Body of pancreas (tissue), 4 donors: ENCODE data around the gene DDX49. TPM values are rescaled to one million over a fixed set of nuclear protein-coding genes. Genes with fewer than 3 reads are reported as not detected.

ENCODE experiments used
- ATAC-seq: fragments of 150-250 bp; one replicate; pipeline ENCODE4 v1.9.1; 2016
- DNase-seq, 4 donors: peaks; one replicate each; pipeline ENCODE4 v3.0.0-alpha.2; 2019
- H3K27ac ChIP-seq, 4 donors: fragments of 200-600 bp; sonication (generic); 1 replicate in 3 of 4; 2 replicates in 1 of 4; pipeline versions ENCODE4 v1.5.1 to v1.6.1; 2016 to 2019; ENCODE audit warnings: mild to moderate bottlenecking in 1 of 4, mixed read lengths in 1 of 4, moderate library complexity in 1 of 4
- H3K27me3 ChIP-seq, 2 donors: fragments of 200-600 bp; sonication (generic); one replicate each; pipeline ENCODE4 v1.6.0; 2016; ENCODE audit warnings: mild to moderate bottlenecking in 1 of 2
- H3K36me3 ChIP-seq, 2 donors: fragments of 200-600 bp; sonication (generic); replicated peaks in 1 of 2; 2 replicates each; pipeline ENCODE4 v1.5.1; 2016; ENCODE audit warnings: low read depth in 2 of 2; ENCODE audit not compliant: insufficient read depth in 1 of 2
- H3K4me1 ChIP-seq: fragments of 200-600 bp; sonication (generic); one replicate; pipeline ENCODE4 v1.6.0; 2016
- H3K4me3 ChIP-seq, 2 donors: fragments of 200-600 bp; sonication (generic); 1 replicate in 1 of 2; 2 replicates in 1 of 2; pipeline ENCODE4 v1.5.1; 2016 to 2019
- H3K9me3 ChIP-seq, 3 donors: fragments of 200-600 bp; sonication (generic); 1 replicate in 2 of 3; 2 replicates in 1 of 3; pipeline ENCODE4 v1.5.1; 2016
- CTCF ChIP-seq, 7 experiments: fragments of 450-650 bp in 4 of 7; fragments of 200-600 bp in 3 of 7; sonication (generic) in 3 of 7; IDR thresholded peaks; one replicate each; pipeline ENCODE4 v1.5.1; 2016 to 2019; ENCODE audit warnings: antibody characterized with exemption in 7 of 7
- POLR2A ChIP-seq, 3 donors: fragments of 450-650 bp; IDR thresholded peaks; one replicate each; pipeline ENCODE4 v1.6.1; 2016; ENCODE audit warnings: antibody characterized with exemption in 3 of 3, mild to moderate bottlenecking in 2 of 3
- WGBS, 2 donors: methylation state at CpG; one replicate each; pipeline ENCODE4 v1.1.5; 2017; 5-methylcytosine and 5-hydroxymethylcytosine counted together
- intact Hi-C: fragments of 100-400 bp; cut with DNase I; formaldehyde crosslinking; loops from one replicate; pipeline ENCODE4 v1.15.1; 2023
- total RNA-seq, 2 donors: library from RNA; depleted of rRNA; stranded (reverse); fragments of >200 nt; gene quantifications; one replicate each; pipeline ENCODE4 v1.1.0, GENCODE V29; 2016

The DDX49 gene
- total RNA-seq, 2 donors from 2014 or later, result 39.4 to 44.2 TPM

GRCh38 chr19:18896421-18896841, 23.1 kb upstream of the DDX49 start:
- no peak overlapping the region for H3K4me3 ChIP-seq
- H3K27ac ChIP-seq, result no peak overlapping the region
- DNase-seq (no peak), ATAC-seq (no peak)
- no peak for TF ChIP-seq CTCF (IDR thresholded peaks at IDR 0.05)
- no peak for TF ChIP-seq POLR2A (IDR thresholded peaks at IDR 0.05)
- H3K9me3 ChIP-seq, result no peaks in the 10 kb centered on the region
- peaks cover 0 to 6% of the 10 kb centered on the region in 2 donors for H3K27me3 ChIP-seq
- peaks cover 3 to 7% of the 10 kb centered on the region in 2 donors for H3K36me3 ChIP-seq
- 14 to 16% methylated on average over 15 to 27 of the region's 33 CpGs for WGBS, 2 donors
- intact Hi-C loops, result no loop called here
- peaks cover 15% of the 10 kb centered on the region for H3K4me1 ChIP-seq

- TF ChIP-seq POLR2A (IDR thresholded peaks at IDR 0.05), result no peak
- no peak for TF ChIP-seq CTCF (IDR thresholded peaks at IDR 0.05)
- no peak overlapping the region for H3K27ac ChIP-seq
- H3K27me3 ChIP-seq, result peaks cover 0 to 6% of the 10 kb centered on the region in 2 donors
- peaks cover 15% of the 10 kb centered on the region for H3K4me1 ChIP-seq
- no peak for DNase-seq
- H3K9me3 ChIP-seq, result no peaks in the 10 kb centered on the region
- peaks cover 3 to 7% of the 10 kb centered on the region in 2 donors for H3K36me3 ChIP-seq
- no peak for ATAC-seq
- intact Hi-C loops, result no loop called here
- 79 to 85% methylated on average over 21 to 25 of the region's 25 CpGs for WGBS, 2 donors
- no peak overlapping the region for H3K4me3 ChIP-seq
These were observed 22.2 kb upstream of the DDX49 start for GRCh38 chr19:18897094-18898029.

GRCh38 chr19:18898081-18898606, 21.4 kb upstream of the DDX49 start:
- WGBS, 2 donors, result 29 to 52% methylated on average over 5 to 9 of the region's 18 CpGs
- H3K4me3 ChIP-seq, result no peak overlapping the region
- H3K27me3 ChIP-seq, result peaks cover 0 to 6% of the 10 kb centered on the region in 2 donors
- no peak for ATAC-seq
- intact Hi-C loops, result no loop called here
- peaks cover 15% of the 10 kb centered on the region for H3K4me1 ChIP-seq
- no peak overlapping the region for H3K27ac ChIP-seq
- peaks cover 3 to 7% of the 10 kb centered on the region in 2 donors for H3K36me3 ChIP-seq
- no peaks in the 10 kb centered on the region for H3K9me3 ChIP-seq
- no peak for DNase-seq
- no peak for TF ChIP-seq POLR2A (IDR thresholded peaks at IDR 0.05)
- no peak for TF ChIP-seq CTCF (IDR thresholded peaks at IDR 0.05)

- peaks cover 3 to 12% of the 10 kb centered on the region in 2 donors for H3K36me3 ChIP-seq
- H3K4me3 ChIP-seq, result no peak overlapping the region
- WGBS, 2 donors, result 72 to 73% methylated on average over 5 to 18 of the region's 18 CpGs
- intact Hi-C loops, result no loop called here
- H3K27ac ChIP-seq, result no peak overlapping the region
- H3K4me1 ChIP-seq, result peaks cover 15% of the 10 kb centered on the region
- ATAC-seq (no peak), DNase-seq (no peak)
- TF ChIP-seq POLR2A (IDR thresholded peaks at IDR 0.05) (no peak), CTCF (IDR thresholded peaks at IDR 0.05) (no peak)
- H3K9me3 ChIP-seq, result no peaks in the 10 kb centered on the region
- H3K27me3 ChIP-seq, result peaks cover 0 to 6% of the 10 kb centered on the region in 2 donors
These were observed 20.7 kb upstream of the DDX49 start for GRCh38 chr19:18898607-18899408.
